ENCODE results near the gene CD82. TPM values are rescaled to one million over a fixed set of nuclear protein-coding genes. Genes with fewer than 3 reads are reported as not detected.

The CD82 gene
- polyA plus RNA-seq, 3 donors = 40.8 to 89.0 (median 43.0) TPM

- no peak overlapping the region for H3K27ac ChIP-seq (ENCODE audit: low read depth in 1 of 2, low read length in 2 of 2)
These were observed 57.9 kb downstream of the CD82 start for GRCh38 chr11:44623341-44623730.

DNA sequence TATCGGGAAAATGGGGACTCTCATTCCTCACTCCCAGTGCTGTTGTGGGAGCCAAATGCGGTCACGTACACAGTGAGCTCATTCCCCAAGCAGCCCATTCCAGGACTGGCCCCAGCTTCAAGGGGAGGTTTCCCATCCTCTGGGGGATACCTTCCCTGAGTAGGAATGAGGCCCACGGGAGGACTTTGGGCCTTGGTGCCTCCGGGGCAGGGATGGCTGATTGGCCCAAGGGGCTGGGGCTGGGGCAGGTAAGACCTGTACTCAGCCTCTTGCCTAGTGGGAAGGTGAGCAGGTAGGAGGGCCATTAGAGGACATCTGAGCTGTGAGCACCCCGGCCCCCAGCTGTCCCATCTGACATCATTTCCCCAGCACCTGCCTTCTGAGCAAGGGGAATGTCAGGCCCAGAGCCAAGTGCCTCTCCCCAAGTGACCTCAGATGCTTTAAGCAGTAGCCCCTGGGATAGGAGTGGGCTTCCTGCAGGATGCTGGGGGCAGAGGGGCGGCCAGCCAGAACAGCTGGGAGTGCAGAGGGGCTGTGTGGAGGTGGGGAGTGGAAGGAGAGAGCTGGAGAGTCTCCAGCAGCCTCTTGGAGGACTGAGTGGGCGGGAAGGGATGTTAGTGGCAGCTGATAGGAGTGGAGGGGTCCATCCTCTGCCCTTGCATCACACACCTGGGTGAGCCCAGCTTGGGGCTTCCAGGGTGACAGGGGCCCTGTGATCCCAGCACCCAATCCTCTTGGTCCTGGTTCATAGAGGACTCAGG is 58.4 kb downstream of the CD82 start:
- Histone ChIP-seq H3K79me2 (ENCODE audit: insufficient read depth, low read length) (no peaks in the 10 kb centered on the region), H3K9ac (ENCODE audit: insufficient read depth, low read length, poor library complexity, severe bottlenecking) (peak overlapping the region; percentile 5), H3K36me3 (replicated peaks in 1 of 2; ENCODE audit: control insufficient read depth in 1 of 2, insufficient read depth in 2 of 2, low read length in 2 of 2) (peaks cover 3 to 12% of the 10 kb centered on the region in 2 donors), H3K4me3 (replicated peaks in 1 of 3; ENCODE audit: low read depth in 2 of 3, low read length in 3 of 3) (no peak overlapping the region), H3K9me3 (replicated peaks in 1 of 2; ENCODE audit: control insufficient read depth in 1 of 2, insufficient read depth in 1 of 2, low read length in 2 of 2) (no peaks in the 10 kb centered on the region), H4K20me1 (ENCODE audit: insufficient read depth, low read length) (no peaks in the 10 kb centered on the region), H3K27ac (ENCODE audit: low read depth in 1 of 2, low read length in 2 of 2) (no peak overlapping the region), H3K4me1 (ENCODE audit: control insufficient read depth in 1 of 2, insufficient read depth in 2 of 2, low read length in 2 of 2) (peaks cover 22 to 30% of the 10 kb centered on the region in 2 donors), H3K27me3 (ENCODE audit: control insufficient read depth in 2 of 2, insufficient read depth in 2 of 2, low read length in 2 of 2) (no peaks in the 10 kb centered on the region), H3K4me2 (replicated peaks; ENCODE audit: extremely low read depth, low read length, poor library complexity, severe bottlenecking) (no peak overlapping the region), H2AFZ (ENCODE audit: insufficient read depth, low read depth, low read length, poor library complexity, severe bottlenecking) (no peak overlapping the region)
- DNase-seq = peak in 1 of 3 donors; percentile 3
- Mint-ChIP-seq H3K9me3 (peaks cover 0 to 4% (median 2%) of the 10 kb centered on the region in 7 donors), H3K4me3 (peak overlapping the region in 1 of 2 donors; percentile 16), H3K27ac (peak overlapping the region in 1 of 7 donors; percentile 33), H3K4me1 (peaks cover 55% of the 10 kb centered on the region), H3K27me3 (ENCODE audit: low read depth in 3 of 3) (peaks cover 25 to 30% (median 28%) of the 10 kb centered on the region in 3 donors), H3K36me3 (peaks cover 17 to 43% of the 10 kb centered on the region in 2 donors)
- 83% methylated on average over 3 of the region's 8 CpGs for WGBS (ENCODE audit: insufficient coverage)
- intact Hi-C loops (cut with micrococcal nuclease) = loop anchor here (5.0 to 10.0 kb wide), 3 partner anchors 151 to 288 kb away; no protein-coding TSS in a partner anchor
- TF ChIP-seq, protein P1, sequence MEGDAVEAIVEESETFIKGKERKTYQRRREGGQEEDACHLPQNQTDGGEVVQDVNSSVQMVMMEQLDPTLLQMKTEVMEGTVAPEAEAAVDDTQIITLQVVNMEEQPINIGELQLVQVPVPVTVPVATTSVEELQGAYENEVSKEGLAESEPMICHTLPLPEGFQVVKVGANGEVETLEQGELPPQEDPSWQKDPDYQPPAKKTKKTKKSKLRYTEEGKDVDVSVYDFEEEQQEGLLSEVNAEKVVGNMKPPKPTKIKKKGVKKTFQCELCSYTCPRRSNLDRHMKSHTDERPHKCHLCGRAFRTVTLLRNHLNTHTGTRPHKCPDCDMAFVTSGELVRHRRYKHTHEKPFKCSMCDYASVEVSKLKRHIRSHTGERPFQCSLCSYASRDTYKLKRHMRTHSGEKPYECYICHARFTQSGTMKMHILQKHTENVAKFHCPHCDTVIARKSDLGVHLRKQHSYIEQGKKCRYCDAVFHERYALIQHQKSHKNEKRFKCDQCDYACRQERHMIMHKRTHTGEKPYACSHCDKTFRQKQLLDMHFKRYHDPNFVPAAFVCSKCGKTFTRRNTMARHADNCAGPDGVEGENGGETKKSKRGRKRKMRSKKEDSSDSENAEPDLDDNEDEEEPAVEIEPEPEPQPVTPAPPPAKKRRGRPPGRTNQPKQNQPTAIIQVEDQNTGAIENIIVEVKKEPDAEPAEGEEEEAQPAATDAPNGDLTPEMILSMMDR (IDR thresholded peaks at IDR 0.05) = no peak

More at GRCh38 chr11:44623341-44623730, 57.9 kb downstream of the CD82 start:
- Histone ChIP-seq H3K4me3 (replicated peaks in 1 of 3; ENCODE audit: low read depth in 2 of 3, low read length in 3 of 3) (no peak overlapping the region), H4K20me1 (ENCODE audit: insufficient read depth, low read length) (no peaks in the 10 kb centered on the region), H2AFZ (ENCODE audit: insufficient read depth, low read depth, low read length, poor library complexity, severe bottlenecking) (no peak overlapping the region), H3K4me2 (replicated peaks; ENCODE audit: extremely low read depth, low read length, poor library complexity, severe bottlenecking) (no peak overlapping the region), H3K9ac (ENCODE audit: insufficient read depth, low read length, poor library complexity, severe bottlenecking) (peak overlapping the region; percentile 5), H3K27me3 (ENCODE audit: control insufficient read depth in 2 of 2, insufficient read depth in 2 of 2, low read length in 2 of 2) (no peaks in the 10 kb centered on the region), H3K9me3 (replicated peaks in 1 of 2; ENCODE audit: control insufficient read depth in 1 of 2, insufficient read depth in 1 of 2, low read length in 2 of 2) (no peaks in the 10 kb centered on the region), H3K79me2 (ENCODE audit: insufficient read depth, low read length) (no peaks in the 10 kb centered on the region), H3K36me3 (replicated peaks in 1 of 2; ENCODE audit: control insufficient read depth in 1 of 2, insufficient read depth in 2 of 2, low read length in 2 of 2) (peaks cover 6 to 17% of the 10 kb centered on the region in 2 donors), H3K4me1 (ENCODE audit: control insufficient read depth in 1 of 2, insufficient read depth in 2 of 2, low read length in 2 of 2) (peaks cover 22 to 30% of the 10 kb centered on the region in 2 donors)
- Mint-ChIP-seq H3K9me3 (peaks cover 0 to 4% (median 2%) of the 10 kb centered on the region in 7 donors), H3K4me1 (peaks cover 54% of the 10 kb centered on the region), H3K27me3 (ENCODE audit: low read depth in 3 of 3) (peaks cover 24 to 26% (median 25%) of the 10 kb centered on the region in 3 donors), H3K36me3 (peaks cover 22 to 49% of the 10 kb centered on the region in 2 donors), H3K4me3 (peak overlapping the region in 1 of 2 donors; percentile 46), H3K27ac (peak overlapping the region in 1 of 7 donors; percentile 18)
- WGBS (ENCODE audit: insufficient coverage) = 7% methylated on average over 4 of the region's 10 CpGs
- intact Hi-C loops (cut with micrococcal nuclease) = loop anchor here (5.0 to 10.0 kb wide), 3 partner anchors 151 to 289 kb away; no protein-coding TSS in a partner anchor
- TF ChIP-seq, protein P1 (IDR thresholded peaks at IDR 0.05) = no peak
- DNase-seq = peak in 2 of 3 donors; percentile 33 to 43

Data from CD14-positive monocyte (primary cell).